GM12891 (cell line): ENCODE data around the gene DDI2.

Source experiments
- POLR2A ChIP-seq: IDR thresholded peaks from 2 replicates; pipeline ENCODE4 v1.6.1; 2011; ENCODE audit warnings: low read depth, low read length, control low read depth
- POU2F2 ChIP-seq: IDR thresholded peaks from 2 replicates; pipeline ENCODE4 v1.6.1; 2011; ENCODE audit warnings: low read depth, mild to moderate bottlenecking, control low read depth, low read length, moderate library complexity
- SPI1 ChIP-seq: IDR thresholded peaks from 2 replicates; pipeline ENCODE4 v1.6.1; 2011; ENCODE audit warnings: low read depth, low read length, control low read depth

DNA sequence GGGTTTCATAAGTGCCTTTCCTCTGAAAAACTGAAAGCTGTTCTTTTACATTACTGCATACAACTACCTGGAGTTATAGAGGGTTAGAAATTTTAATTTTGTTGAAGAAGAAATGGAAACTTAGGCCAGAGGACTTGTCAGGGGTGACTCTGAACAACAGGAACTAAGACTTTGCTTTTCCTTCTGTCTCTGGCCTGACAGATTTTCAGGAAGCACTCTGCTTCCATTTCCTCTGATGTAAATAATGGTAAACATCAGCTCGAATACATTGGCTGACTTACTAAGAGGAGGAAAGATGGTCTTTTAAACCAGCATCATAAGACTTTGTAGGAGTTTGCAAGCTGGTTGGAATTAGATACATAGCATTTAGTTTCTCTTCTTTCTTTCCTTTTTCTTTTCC lies 39.8 kb downstream of the DDI2 start:
- TF ChIP-seq POLR2A (no peak), SPI1 (no peak), POU2F2 (no peak)
